Cardiac fibroblast (primary cell): Measurements from ENCODE around the gene SNRNP25.

Experiments used
- DNase-seq, 2 donors: peaks; one replicate each; pipeline versions ENCODE4 v3.0.0 to v3.0.0-alpha.2; 2010; ENCODE audit warnings: low read depth in 2 of 2
- H3K4me3 ChIP-seq, 2 donors: replicated peaks in 1 of 2; 1 replicate in 1 of 2; 2 replicates in 1 of 2; pipeline ENCODE4 v1.5.1; 2011; ENCODE audit warnings: low read depth in 2 of 2, low read length in 2 of 2, mild to moderate bottlenecking in 2 of 2, moderate library complexity in 1 of 2
- CTCF ChIP-seq: IDR thresholded peaks from one replicate; pipeline ENCODE4 v1.5.1; 2011; ENCODE audit warnings: low read depth, mild to moderate bottlenecking, low read length, inconsistent platforms

SNRNP25 gene

GRCh38 chr16:72561-73548 is 19.2 kb downstream of the SNRNP25 start, which contains the start of gene RHBDF1:
Gene RHBDF1, minus strand, starts transcription at chr16:72631. Its CDS starts 7,616 bp downstream, at chr16:65015.
- TF ChIP-seq CTCF = no peak
- H3K4me3 ChIP-seq = peak within 1 kb of the TSS; percentile 70 to 73
- DNase-seq = peak; percentile 58 to 70

DNA sequence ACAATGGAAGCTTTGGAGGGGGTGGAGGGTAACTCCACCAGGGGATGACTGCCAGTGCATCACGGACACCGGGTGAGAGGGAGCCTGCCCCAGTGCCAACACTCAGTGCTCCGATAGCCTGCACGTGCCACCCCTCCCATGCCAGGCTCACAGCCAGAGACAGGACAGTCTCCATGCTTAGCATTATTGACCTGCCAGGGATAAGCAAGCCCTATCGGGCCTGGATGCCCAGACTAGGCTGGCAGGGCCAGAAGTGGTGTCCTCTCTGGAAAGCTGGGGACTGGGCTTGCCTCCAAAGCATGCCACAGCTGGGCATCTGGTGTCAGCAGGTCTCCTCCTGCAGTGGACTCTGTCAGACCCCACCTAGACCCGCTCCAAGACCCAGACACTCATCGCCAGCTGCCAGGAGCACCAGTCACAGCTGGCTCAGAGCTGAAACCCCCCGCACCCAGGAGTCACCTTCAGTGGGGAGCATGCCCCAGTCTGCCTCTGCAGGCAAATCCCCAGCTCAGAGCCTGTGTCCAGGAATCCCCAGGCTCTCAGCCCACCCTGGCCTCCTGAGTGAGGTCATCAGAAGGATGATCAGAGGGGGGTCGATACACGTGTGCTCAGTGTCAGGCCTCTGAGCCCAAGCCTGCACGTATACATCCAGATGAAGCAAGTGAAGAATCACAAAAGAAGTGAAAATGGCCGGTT is 20.6 kb downstream of the SNRNP25 start:
- no peak for DNase-seq
- TF ChIP-seq CTCF = no peak
- H3K4me3 ChIP-seq = no peak overlapping the region

- H3K4me3 ChIP-seq = no peak overlapping the region
- DNase-seq = no peak
- no peak for TF ChIP-seq CTCF
Measured at GRCh38 chr16:74747-75334, 21.2 kb downstream of the SNRNP25 start.

GRCh38 chr16:75580-76501 is 22.2 kb downstream of the SNRNP25 start:
- peak; percentile 42 for TF ChIP-seq CTCF
- peak; percentile 88 to 93 for DNase-seq
- no peak overlapping the region for H3K4me3 ChIP-seq

GRCh38 chr16:76535-77272 is 23.1 kb downstream of the SNRNP25 start:
- DNase-seq = peak; percentile 82 to 91
- H3K4me3 ChIP-seq = peak overlapping the region; percentile 33 to 77
- no peak for TF ChIP-seq CTCF
